Measurements from ENCODE around the gene AFAP1.

- TF ChIP-seq, protein P1, sequence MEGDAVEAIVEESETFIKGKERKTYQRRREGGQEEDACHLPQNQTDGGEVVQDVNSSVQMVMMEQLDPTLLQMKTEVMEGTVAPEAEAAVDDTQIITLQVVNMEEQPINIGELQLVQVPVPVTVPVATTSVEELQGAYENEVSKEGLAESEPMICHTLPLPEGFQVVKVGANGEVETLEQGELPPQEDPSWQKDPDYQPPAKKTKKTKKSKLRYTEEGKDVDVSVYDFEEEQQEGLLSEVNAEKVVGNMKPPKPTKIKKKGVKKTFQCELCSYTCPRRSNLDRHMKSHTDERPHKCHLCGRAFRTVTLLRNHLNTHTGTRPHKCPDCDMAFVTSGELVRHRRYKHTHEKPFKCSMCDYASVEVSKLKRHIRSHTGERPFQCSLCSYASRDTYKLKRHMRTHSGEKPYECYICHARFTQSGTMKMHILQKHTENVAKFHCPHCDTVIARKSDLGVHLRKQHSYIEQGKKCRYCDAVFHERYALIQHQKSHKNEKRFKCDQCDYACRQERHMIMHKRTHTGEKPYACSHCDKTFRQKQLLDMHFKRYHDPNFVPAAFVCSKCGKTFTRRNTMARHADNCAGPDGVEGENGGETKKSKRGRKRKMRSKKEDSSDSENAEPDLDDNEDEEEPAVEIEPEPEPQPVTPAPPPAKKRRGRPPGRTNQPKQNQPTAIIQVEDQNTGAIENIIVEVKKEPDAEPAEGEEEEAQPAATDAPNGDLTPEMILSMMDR (IDR thresholded peaks at IDR 0.05): no peak
- no peak for TF ChIP-seq ZFX (IDR thresholded peaks at IDR 0.05; ENCODE audit: borderline replicate concordance)
Observed at GRCh38 chr4:7898385-7898784, 41.3 kb downstream of the AFAP1 start.
